ENCODE data around the gene SELENOK. TPM values are rescaled to one million over a fixed set of nuclear protein-coding genes. Genes with fewer than 3 reads are reported as not detected.
A peak's percentile ranks its signal among the peaks of the same experiment; 100 is the strongest.

The SELENOK gene
- total and polyA plus RNA-seq, 2 of the 13 experiments (the other 11 are each of a cell fraction or from before 2014, with no cell fraction given), result 67.0 to 81.0 TPM

DNA sequence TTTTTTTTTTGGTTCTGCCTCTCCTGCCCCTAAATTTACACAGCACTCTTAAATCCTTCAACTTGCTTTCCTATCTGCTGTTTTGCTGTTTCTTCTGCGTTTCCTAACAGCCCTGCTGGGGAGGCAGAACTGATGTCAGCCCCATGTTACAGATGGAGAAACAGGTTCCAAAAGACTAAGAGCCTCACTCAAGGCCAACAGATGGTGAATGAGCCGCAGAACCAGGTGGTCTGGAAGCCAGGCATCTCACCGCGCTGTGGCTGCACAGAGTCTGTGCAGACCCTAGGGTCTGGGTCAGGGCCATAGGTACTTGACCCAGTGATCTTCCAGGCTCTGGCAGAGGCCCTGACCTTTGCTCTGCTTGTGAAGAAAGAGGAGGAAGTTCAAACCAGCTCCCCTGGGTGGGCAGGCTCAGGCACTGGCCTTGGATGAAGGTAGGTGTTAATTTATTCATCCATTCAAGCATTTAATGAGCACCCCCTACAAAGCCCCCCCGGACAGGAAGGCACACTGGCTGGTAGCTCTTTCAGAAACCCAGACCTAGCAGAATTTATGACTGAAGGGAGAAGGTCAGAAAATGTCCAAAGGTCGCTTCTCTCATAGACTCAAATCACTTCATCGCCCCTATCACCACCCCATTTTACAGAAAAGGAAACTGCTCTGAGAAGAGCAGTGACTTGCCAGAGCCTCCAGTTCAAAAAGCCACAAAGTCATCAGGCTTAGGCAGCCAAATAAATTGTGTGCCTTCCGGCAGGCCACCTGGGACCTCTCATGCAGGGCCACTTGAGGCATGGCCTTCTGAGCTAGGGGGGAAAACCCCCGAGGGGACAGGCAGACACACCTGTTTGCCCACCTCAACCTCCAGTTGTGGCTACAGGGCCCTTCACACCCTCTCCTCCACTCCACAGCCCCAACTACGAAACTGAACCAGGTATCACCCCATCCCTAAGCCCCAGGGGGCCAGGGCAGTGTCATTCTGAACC, 48.2 kb downstream of the SELENOK start (continued):
- TF ChIP-seq ELK4 (CRISPR knock-in tag; IDR thresholded peaks at IDR 0.05; ENCODE audit: borderline replicate concordance), result no peak
- peak; percentile 50; the same call in 1 of the 2 replicates for TF ChIP-seq CEBPG (CRISPR knock-in tag; IDR thresholded peaks at IDR 0.05)
- TF ChIP-seq SOX5 (CRISPR knock-in tag; IDR thresholded peaks at IDR 0.05; ENCODE audit: borderline replicate concordance), result no peak; the same call in 1 of the 2 replicates
- 0 out of 2 replicates have a peak, but pooled peaks have one; percentile 16 for TF ChIP-seq EED (CRISPR knock-in tag; IDR thresholded peaks at IDR 0.05)
- no peak; the same call in 1 of the 2 replicates for TF ChIP-seq HOXA3 (CRISPR knock-in tag; IDR thresholded peaks at IDR 0.05)
- TF ChIP-seq BATF2 (CRISPR knock-in tag; IDR thresholded peaks at IDR 0.05), result no peak
- TF ChIP-seq ZNF292 (CRISPR knock-in tag; IDR thresholded peaks at IDR 0.05; ENCODE audit: borderline replicate concordance, low read depth), result no peak
- no peak for TF ChIP-seq ZNF235 (CRISPR knock-in tag; IDR thresholded peaks at IDR 0.05; ENCODE audit: borderline replicate concordance)
- peak; percentile 45 for TF ChIP-seq MEF2D (CRISPR knock-in tag; IDR thresholded peaks at IDR 0.05)
- 0 out of 2 replicates have a peak, but pooled peaks have one; percentile 15 for TF ChIP-seq ZNF367 (CRISPR knock-in tag; IDR thresholded peaks at IDR 0.05; ENCODE audit: borderline replicate concordance)
- no peak for TF ChIP-seq SNAPC2 (CRISPR knock-in tag; IDR thresholded peaks at IDR 0.05)
- 0 out of 2 replicates have a peak, but pooled peaks have one; percentile 18 for TF ChIP-seq KMT2A (CRISPR knock-in tag; IDR thresholded peaks at IDR 0.05)
- no peak for TF ChIP-seq ZNF3 (CRISPR knock-in tag; IDR thresholded peaks at IDR 0.05)
- TF ChIP-seq TCF12 (IDR thresholded peaks at IDR 0.05), result no peak
- peak; percentile 52; the same call in 1 of the 2 replicates for TF ChIP-seq TCF12 (CRISPR knock-in tag; IDR thresholded peaks at IDR 0.05)
- no peak for TF ChIP-seq CC2D1A (CRISPR knock-in tag; IDR thresholded peaks at IDR 0.05)
- no peak for TF ChIP-seq ZMAT3 (CRISPR knock-in tag; conservative IDR thresholded peaks at IDR 0.05)
- no peak for TF ChIP-seq ZSCAN12 (CRISPR knock-in tag; IDR thresholded peaks at IDR 0.05)
- TF ChIP-seq ZC3H4 (CRISPR knock-in tag; IDR thresholded peaks at IDR 0.05; ENCODE audit: borderline replicate concordance), result peak; percentile 88; the same call in 1 of the 2 replicates
- TF ChIP-seq, protein P1, sequence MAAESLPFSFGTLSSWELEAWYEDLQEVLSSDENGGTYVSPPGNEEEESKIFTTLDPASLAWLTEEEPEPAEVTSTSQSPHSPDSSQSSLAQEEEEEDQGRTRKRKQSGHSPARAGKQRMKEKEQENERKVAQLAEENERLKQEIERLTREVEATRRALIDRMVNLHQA (CRISPR knock-in tag; IDR thresholded peaks at IDR 0.05), result no peak
- no peak; the same call in 1 of the 2 replicates for TF ChIP-seq ZNF276 (CRISPR knock-in tag; IDR thresholded peaks at IDR 0.05; ENCODE audit: low read depth)
- 0 out of 2 replicates have a peak, but pooled peaks have one; percentile 60 for TF ChIP-seq ZNF747 (CRISPR knock-in tag; IDR thresholded peaks at IDR 0.05; ENCODE audit: borderline replicate concordance)
- peak; percentile 41; the same call in 1 of the 2 replicates for TF ChIP-seq HIVEP1 (CRISPR knock-in tag; IDR thresholded peaks at IDR 0.05)
- no peak for TF ChIP-seq FOXA1 (IDR thresholded peaks at IDR 0.05)
- no peak for TF ChIP-seq FOXA1 (CRISPR knock-in tag; IDR thresholded peaks at IDR 0.05)
- TF ChIP-seq, protein P2, sequence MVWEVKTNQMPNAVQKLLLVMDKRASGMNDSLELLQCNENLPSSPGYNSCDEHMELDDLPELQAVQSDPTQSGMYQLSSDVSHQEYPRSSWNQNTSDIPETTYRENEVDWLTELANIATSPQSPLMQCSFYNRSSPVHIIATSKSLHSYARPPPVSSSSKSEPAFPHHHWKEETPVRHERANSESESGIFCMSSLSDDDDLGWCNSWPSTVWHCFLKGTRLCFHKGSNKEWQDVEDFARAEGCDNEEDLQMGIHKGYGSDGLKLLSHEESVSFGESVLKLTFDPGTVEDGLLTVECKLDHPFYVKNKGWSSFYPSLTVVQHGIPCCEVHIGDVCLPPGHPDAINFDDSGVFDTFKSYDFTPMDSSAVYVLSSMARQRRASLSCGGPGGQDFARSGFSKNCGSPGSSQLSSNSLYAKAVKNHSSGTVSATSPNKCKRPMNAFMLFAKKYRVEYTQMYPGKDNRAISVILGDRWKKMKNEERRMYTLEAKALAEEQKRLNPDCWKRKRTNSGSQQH (CRISPR knock-in tag; IDR thresholded peaks at IDR 0.05; ENCODE audit: low read depth), result no peak
